MM.1S (cell line): ENCODE results near the gene RRAD.
A peak's percentile ranks its signal among the peaks of the same experiment; 100 is the strongest.

ENCODE experiments used
- DNase-seq: peaks from one replicate; pipeline ENCODE4 v3.0.0-alpha.2; 2015
- H2AFZ ChIP-seq: fragments of 300-600 bp; sonication (generic); 2 replicates; pipeline ENCODE4 v1.6.0; 2016; ENCODE audit warnings: antibody characterized with exemption, low read length
- H3F3A ChIP-seq: fragments of 300-600 bp; sonication (generic); 2 replicates; pipeline ENCODE4 v1.6.1; 2016; ENCODE audit warnings: mild to moderate bottlenecking, antibody characterized with exemption, low read length, moderate library complexity, mixed read lengths; ENCODE audit not compliant: insufficient read depth
- H3K27ac ChIP-seq: fragments of 300-600 bp; sonication (generic); 2 replicates; pipeline ENCODE4 v1.5.1; 2016; ENCODE audit warnings: mild to moderate bottlenecking, low read length
- H3K27me3 ChIP-seq: fragments of 300-600 bp; sonication (generic); replicated peaks from 2 replicates; pipeline ENCODE4 v1.6.0; 2016; ENCODE audit warnings: low read length; ENCODE audit not compliant: insufficient read depth
- H3K36me3 ChIP-seq: fragments of 300-600 bp; sonication (generic); replicated peaks from 2 replicates; pipeline ENCODE4 v1.6.1; 2016; ENCODE audit warnings: mild to moderate bottlenecking, low read length, mixed read lengths; ENCODE audit not compliant: insufficient read depth
- H3K4me1 ChIP-seq: fragments of 300-600 bp; sonication (generic); 2 replicates; pipeline ENCODE4 v1.6.1; 2016; ENCODE audit warnings: low read length, mixed read lengths
- H3K4me2 ChIP-seq: fragments of 300-600 bp; sonication (generic); 2 replicates; pipeline ENCODE4 v1.6.0; 2016; ENCODE audit warnings: low read depth, low read length
- H3K4me3 ChIP-seq: fragments of 300-600 bp; sonication (generic); 2 replicates; pipeline ENCODE4 v1.5.1; 2016; ENCODE audit warnings: low read length, mixed read lengths
- H3K79me2 ChIP-seq: fragments of 300-600 bp; sonication (generic); 2 replicates; pipeline ENCODE4 v1.6.1; 2016; ENCODE audit warnings: mixed run types, low read length, mixed read lengths
- H3K9ac ChIP-seq: fragments of 300-600 bp; sonication (generic); 2 replicates; pipeline ENCODE4 v1.6.1; 2016; ENCODE audit warnings: low read length, mixed read lengths
- H3K9me2 ChIP-seq: fragments of 300-600 bp; sonication (generic); replicated peaks from 2 replicates; pipeline ENCODE4 v1.6.1; 2016; ENCODE audit warnings: mild to moderate bottlenecking, low read length, mixed read lengths; ENCODE audit not compliant: insufficient read depth
- H3K9me3 ChIP-seq: fragments of 300-600 bp; sonication (generic); replicated peaks from 2 replicates; pipeline ENCODE4 v1.6.1; 2016; ENCODE audit warnings: mild to moderate bottlenecking, low read length, mixed read lengths; ENCODE audit not compliant: insufficient read depth
- H4K20me1 ChIP-seq: fragments of 300-600 bp; sonication (generic); 2 replicates; pipeline ENCODE4 v1.6.1; 2016; ENCODE audit warnings: mild to moderate bottlenecking, low read length, moderate library complexity, mixed read lengths; ENCODE audit not compliant: insufficient read depth
- CTCF ChIP-seq: fragments of 300-600 bp; sonication (generic); IDR thresholded peaks from 2 replicates; pipeline ENCODE4 v1.5.1; 2016; ENCODE audit warnings: antibody characterized with exemption, low read length, mixed read lengths
- EZH2 ChIP-seq: fragments of 300-600 bp; sonication (generic); optimal IDR thresholded peaks from 2 replicates; pipeline ENCODE3; 2017; ENCODE audit warnings: low read depth, mild to moderate bottlenecking, antibody characterized with exemption, low read length, mixed read lengths
- EZH2phosphoT487 ChIP-seq: fragments of 300-600 bp; sonication (generic); IDR thresholded peaks from 2 replicates; pipeline ENCODE4 v1.6.1; 2018; ENCODE audit warnings: antibody characterized with exemption, low read length

RRAD gene

GRCh38 chr16:66895999-66896398 lies 29.3 kb downstream of the RRAD start:
- Histone ChIP-seq H3K9ac (no peak overlapping the region), H2AFZ (no peak overlapping the region), H3K9me3 (no peaks in the 10 kb centered on the region), H3K4me2 (no peak overlapping the region), H3K79me2 (no peaks in the 10 kb centered on the region), H3K27ac (no peak overlapping the region), H3K27me3 (no peaks in the 10 kb centered on the region), H3K4me1 (no peaks in the 10 kb centered on the region), H3F3A (no peaks in the 10 kb centered on the region), H3K4me3 (no peak overlapping the region), H3K36me3 (no peaks in the 10 kb centered on the region), H4K20me1 (no peaks in the 10 kb centered on the region), H3K9me2 (no peaks in the 10 kb centered on the region)
- DNase-seq = no peak
- TF ChIP-seq EZH2 (no peak), EZH2phosphoT487 (no peak), CTCF (no peak)

DNA sequence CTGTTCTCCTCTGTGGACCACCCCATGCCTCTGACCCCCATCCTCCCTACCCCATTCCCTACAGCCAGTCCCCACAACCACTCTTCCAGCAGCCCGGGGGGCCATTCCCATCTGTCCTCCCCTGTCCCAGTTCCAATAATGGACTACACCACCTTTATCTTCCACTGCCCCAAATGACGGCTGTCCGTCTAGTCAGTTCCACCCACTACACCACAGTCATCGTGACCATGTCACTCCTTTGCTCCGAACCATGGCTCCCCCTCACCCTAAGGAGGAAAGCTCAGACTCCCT lies 29.7 kb downstream of the RRAD start:
- Histone ChIP-seq H3K27me3 (no peaks in the 10 kb centered on the region), H3K79me2 (no peaks in the 10 kb centered on the region), H3K4me3 (no peak overlapping the region), H3K27ac (no peak overlapping the region), H3K9me2 (no peaks in the 10 kb centered on the region), H3K9ac (no peak overlapping the region), H3K9me3 (no peaks in the 10 kb centered on the region), H3K4me2 (no peak overlapping the region), H2AFZ (no peak overlapping the region), H4K20me1 (no peaks in the 10 kb centered on the region), H3K36me3 (no peaks in the 10 kb centered on the region), H3F3A (no peaks in the 10 kb centered on the region), H3K4me1 (no peaks in the 10 kb centered on the region)
- DNase-seq = no peak
- TF ChIP-seq EZH2phosphoT487 = no peak
- TF ChIP-seq EZH2 = no peak
- no peak for TF ChIP-seq CTCF

DNA sequence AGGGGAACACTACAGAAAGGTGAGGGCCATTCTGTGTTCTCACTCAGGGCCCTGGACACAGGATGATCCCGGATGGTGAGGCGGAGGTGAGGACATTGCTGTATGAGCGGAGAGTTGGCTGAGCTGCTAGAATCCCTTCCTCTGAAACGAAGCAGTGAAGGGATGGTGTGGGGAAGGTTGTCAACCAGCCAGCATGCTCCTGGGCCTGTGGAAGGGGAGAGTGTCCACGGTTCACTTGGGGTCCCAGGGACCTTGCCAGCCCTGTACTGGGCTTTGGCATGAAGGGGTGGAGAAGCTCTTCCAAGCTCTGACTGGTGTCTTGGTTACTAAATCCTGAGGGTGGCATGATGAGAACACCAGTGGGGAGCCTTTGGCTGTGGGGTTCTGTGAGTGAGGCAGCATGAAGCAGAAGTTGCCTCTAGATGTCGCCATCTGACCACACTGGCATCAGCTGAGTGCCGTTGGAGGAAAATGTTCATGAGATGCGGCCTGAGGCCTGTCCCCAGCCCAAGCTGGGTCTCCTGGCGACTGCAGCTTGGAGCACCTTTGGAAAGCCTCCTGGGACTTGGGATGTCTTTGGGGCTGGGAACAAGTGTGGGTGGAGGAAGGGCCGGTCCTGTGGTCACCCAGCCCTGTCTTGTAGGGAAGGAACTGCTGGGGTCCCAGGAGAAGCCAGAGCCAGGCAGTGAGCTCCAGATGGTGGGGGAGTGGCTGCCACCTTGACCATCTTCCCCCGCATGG lies 30.2 kb downstream of the RRAD start:
- Histone ChIP-seq H3K27me3 (no peaks in the 10 kb centered on the region), H3K36me3 (no peaks in the 10 kb centered on the region), H4K20me1 (no peaks in the 10 kb centered on the region), H3K4me2 (no peak overlapping the region), H3K4me3 (no peak overlapping the region), H3K9me2 (no peaks in the 10 kb centered on the region), H3K4me1 (no peaks in the 10 kb centered on the region), H3K27ac (no peak overlapping the region), H3K79me2 (no peaks in the 10 kb centered on the region), H3K9me3 (no peaks in the 10 kb centered on the region), H3K9ac (no peak overlapping the region), H3F3A (no peaks in the 10 kb centered on the region), H2AFZ (no peak overlapping the region)
- DNase-seq = peak; percentile 62
- no peak for TF ChIP-seq EZH2
- peak; percentile 91 for TF ChIP-seq CTCF
